Mesenchymal stem cell (in vitro differentiated cells and primary cell): ENCODE data around the gene APOBEC3A.
"Not testable (repeated sequence)": the region's sequence is repeated elsewhere in the genome, so short reads cannot be mapped to it uniquely, and the experiment has no call there.

Experiments
- DNase-seq: peaks from one replicate; pipeline ENCODE4 v3.0.0-alpha.2; 2013
- H2AFZ ChIP-seq: one replicate; pipeline ENCODE4 v1.6.1; 2013; ENCODE audit warnings: low read depth, mild to moderate bottlenecking, control low read depth, inconsistent platforms, low read length, moderate library complexity
- H2AK5ac ChIP-seq: 2 replicates; pipeline ENCODE4 v1.6.1; 2013; ENCODE audit warnings: low read length, moderate library complexity, mild to moderate bottlenecking, inconsistent platforms; ENCODE audit not compliant: severe bottlenecking
- H2BK120ac ChIP-seq: one replicate; pipeline ENCODE4 v1.6.1; 2013; ENCODE audit warnings: low read depth, mild to moderate bottlenecking, inconsistent platforms, low read length, moderate library complexity
- H2BK12ac ChIP-seq, 2 experiments: one replicate each; pipeline ENCODE4 v1.6.1; 2013; ENCODE audit warnings: inconsistent platforms in 2 of 2, low read length in 2 of 2, mild to moderate bottlenecking in 2 of 2, moderate library complexity in 2 of 2, control low read depth in 1 of 2
- H2BK15ac ChIP-seq: one replicate; pipeline ENCODE4 v1.6.1; 2013; ENCODE audit warnings: mild to moderate bottlenecking, low read depth, inconsistent platforms; ENCODE audit not compliant: poor library complexity, severe bottlenecking
- H2BK5ac ChIP-seq: 2 replicates; pipeline ENCODE4 v1.6.1; 2013; ENCODE audit warnings: low read depth, mild to moderate bottlenecking, low read length, control low read depth, inconsistent platforms; ENCODE audit not compliant: poor library complexity, severe bottlenecking
- H3K14ac ChIP-seq, 2 experiments: one replicate each; pipeline ENCODE4 v1.6.1; 2013; ENCODE audit warnings: inconsistent platforms in 2 of 2, low read length in 2 of 2, control low read depth in 1 of 2, mild to moderate bottlenecking in 1 of 2, moderate library complexity in 1 of 2
- H3K18ac ChIP-seq, 2 experiments: one replicate each; pipeline ENCODE4 v1.6.1; 2013; ENCODE audit warnings: inconsistent platforms in 2 of 2, low read length in 2 of 2, control low read depth in 1 of 2, low read depth in 1 of 2, mild to moderate bottlenecking in 1 of 2
- H3K23ac ChIP-seq, 2 experiments: one replicate each; pipeline ENCODE4 v1.6.1; 2013; ENCODE audit warnings: inconsistent platforms in 2 of 2, low read length in 2 of 2, mild to moderate bottlenecking in 2 of 2, moderate library complexity in 2 of 2, control low read depth in 1 of 2
- H3K27ac ChIP-seq: 2 replicates; pipeline ENCODE4 v1.5.1; 2013; ENCODE audit warnings: mild to moderate bottlenecking, moderate library complexity, low read length, control low read depth, inconsistent platforms; ENCODE audit not compliant: poor library complexity, severe bottlenecking
- H3K27me3 ChIP-seq, 2 experiments: 2 replicates each; pipeline versions ENCODE4 v1.6.1 to v1.7.0; 2013; ENCODE audit warnings: low read length in 2 of 2, mild to moderate bottlenecking in 2 of 2, moderate library complexity in 2 of 2, control low read depth in 1 of 2, inconsistent platforms in 1 of 2; ENCODE audit not compliant: control insufficient read depth in 1 of 2, insufficient read depth in 1 of 2
- H3K36me3 ChIP-seq, 2 experiments: 2 replicates each; pipeline versions ENCODE4 v1.6.1 to v1.7.0; 2013; ENCODE audit warnings: low read length in 2 of 2, control low read depth in 1 of 2, inconsistent platforms in 1 of 2, low read depth in 1 of 2, mild to moderate bottlenecking in 1 of 2; ENCODE audit not compliant: insufficient read depth in 2 of 2, control insufficient read depth in 1 of 2
- H3K4ac ChIP-seq, 2 experiments: one replicate each; pipeline ENCODE4 v1.6.1; 2013; ENCODE audit warnings: inconsistent platforms in 2 of 2, low read length in 2 of 2, mild to moderate bottlenecking in 2 of 2, moderate library complexity in 2 of 2, control low read depth in 1 of 2, low read depth in 1 of 2
- H3K4me1 ChIP-seq: 2 replicates; pipeline ENCODE4 v1.6.1; 2013; ENCODE audit warnings: low read depth, low read length, control low read depth; ENCODE audit not compliant: control insufficient read depth, insufficient read depth
- H3K4me2 ChIP-seq: 2 replicates; pipeline ENCODE4 v1.6.1; 2013; ENCODE audit warnings: low read length, mild to moderate bottlenecking, inconsistent platforms; ENCODE audit not compliant: poor library complexity, severe bottlenecking
- H3K4me3 ChIP-seq, 2 experiments: 2 replicates each; pipeline versions ENCODE4 v1.5.1 to v1.7.0; 2013; ENCODE audit warnings: low read length in 2 of 2, mild to moderate bottlenecking in 2 of 2, control low read depth in 1 of 2, low read depth in 1 of 2; ENCODE audit not compliant: insufficient read depth in 1 of 2
- H3K79me1 ChIP-seq: replicated peaks from 2 replicates; pipeline ENCODE4 v1.6.1; 2013; ENCODE audit warnings: mild to moderate bottlenecking, control low read depth, low read length, inconsistent platforms; ENCODE audit not compliant: poor library complexity, severe bottlenecking
- H3K9ac ChIP-seq: 2 replicates; pipeline ENCODE4 v1.7.0; 2013; ENCODE audit warnings: mild to moderate bottlenecking, low read length, moderate library complexity
- H3K9me3 ChIP-seq: 2 replicates; pipeline ENCODE4 v1.7.0; 2013; ENCODE audit warnings: mild to moderate bottlenecking, low read length; ENCODE audit not compliant: control insufficient read depth
- H4K8ac ChIP-seq: one replicate; pipeline ENCODE4 v1.6.1; 2013; ENCODE audit warnings: inconsistent platforms, mild to moderate bottlenecking, low read length, moderate library complexity
- H4K91ac ChIP-seq: one replicate; pipeline ENCODE4 v1.6.1; 2013; ENCODE audit warnings: mild to moderate bottlenecking, low read length, inconsistent platforms
- WGBS: methylation state at CpG from one replicate; pipeline ENCODE4 v1.1.7; 2013; ENCODE audit warnings: mixed read lengths; 5-methylcytosine and 5-hydroxymethylcytosine counted together

APOBEC3A gene

GRCh38 chr22:38945706-38946338 is 11.6 kb upstream of the APOBEC3A start:
- not testable (repeated sequence) for H3K27ac ChIP-seq, H2BK15ac ChIP-seq, H3K79me1 ChIP-seq, H3K36me3 ChIP-seq, H2BK5ac ChIP-seq, H3K4me3 ChIP-seq, H3K9me3 ChIP-seq, H2BK120ac ChIP-seq, H3K4ac ChIP-seq, H4K8ac ChIP-seq, DNase-seq, H2AK5ac ChIP-seq, H3K9ac ChIP-seq, H3K4me2 ChIP-seq, H3K14ac ChIP-seq, H3K4me1 ChIP-seq, H2AFZ ChIP-seq, H4K91ac ChIP-seq, H3K23ac ChIP-seq, H2BK12ac ChIP-seq, H3K18ac ChIP-seq
- peaks cover 75 to 81% of the 10 kb centered on the region in 2 experiments for H3K27me3 ChIP-seq

- Histone ChIP-seq H3K27me3 (peaks cover 75 to 83% of the 10 kb centered on the region in 2 experiments), H3K23ac (no peak overlapping the region), H2AK5ac (no peak overlapping the region), H3K14ac (no peak overlapping the region), H3K27ac (no peak overlapping the region), H3K79me1 (no peaks in the 10 kb centered on the region), H4K91ac (no peak overlapping the region), H4K8ac (no peak overlapping the region), H3K9ac (no peak overlapping the region), H3K36me3 (no peaks in the 10 kb centered on the region), H2AFZ (no peak overlapping the region), H3K4me2 (no peak overlapping the region), H3K18ac (no peak overlapping the region), H2BK120ac (no peak overlapping the region), H3K4ac (no peak overlapping the region), H2BK12ac (no peak overlapping the region), H3K9me3 (no peaks in the 10 kb centered on the region), H2BK15ac (no peak overlapping the region), H3K4me1 (peaks cover 1% of the 10 kb centered on the region), H3K4me3 (no peak overlapping the region), H2BK5ac (no peak overlapping the region)
- 70% methylated on average over 8 of the region's 8 CpGs for WGBS
- DNase-seq, result no peak
Measured at GRCh38 chr22:38946771-38947170, 10.6 kb upstream of the APOBEC3A start.

GRCh38 chr22:38947321-38948140 is 9.9 kb upstream of the APOBEC3A start:
- no peak overlapping the region for H2BK12ac ChIP-seq
- no peak overlapping the region for H3K23ac ChIP-seq
- H3K9me3 ChIP-seq, result no peaks in the 10 kb centered on the region
- H3K79me1 ChIP-seq, result no peaks in the 10 kb centered on the region
- no peak overlapping the region for H3K14ac ChIP-seq
- 85% methylated on average over 14 of the region's 14 CpGs for WGBS
- no peak overlapping the region for H2AFZ ChIP-seq
- DNase-seq, result no peak
- H3K4me1 ChIP-seq, result peaks cover 1% of the 10 kb centered on the region
- no peak overlapping the region for H2AK5ac ChIP-seq
- H3K4me3 ChIP-seq, result no peak overlapping the region
- no peak overlapping the region for H3K4ac ChIP-seq
- no peak overlapping the region for H3K4me2 ChIP-seq
- no peak overlapping the region for H2BK15ac ChIP-seq
- peaks cover 77 to 90% of the 10 kb centered on the region in 2 experiments for H3K27me3 ChIP-seq
- H2BK5ac ChIP-seq, result no peak overlapping the region
- H3K18ac ChIP-seq, result no peak overlapping the region
- H4K91ac ChIP-seq, result no peak overlapping the region
- no peak overlapping the region for H2BK120ac ChIP-seq
- H3K27ac ChIP-seq, result no peak overlapping the region
- H3K9ac ChIP-seq, result no peak overlapping the region
- H4K8ac ChIP-seq, result no peak overlapping the region
- no peaks in the 10 kb centered on the region for H3K36me3 ChIP-seq

- Histone ChIP-seq H3K27me3 (peaks cover 74 to 91% of the 10 kb centered on the region in 2 experiments), H3K27ac (no peak overlapping the region), H3K18ac (no peak overlapping the region), H2BK12ac (no peak overlapping the region), H2AK5ac (no peak overlapping the region), H3K4me2 (no peak overlapping the region), H3K9me3 (no peaks in the 10 kb centered on the region), H2BK120ac (no peak overlapping the region), H3K4ac (no peak overlapping the region), H2BK15ac (no peak overlapping the region), H3K36me3 (no peaks in the 10 kb centered on the region), H3K79me1 (no peaks in the 10 kb centered on the region), H3K4me3 (no peak overlapping the region), H3K4me1 (peaks cover 1% of the 10 kb centered on the region), H4K8ac (no peak overlapping the region), H4K91ac (no peak overlapping the region), H2BK5ac (no peak overlapping the region), H2AFZ (no peak overlapping the region), H3K14ac (no peak overlapping the region), H3K23ac (no peak overlapping the region), H3K9ac (no peak overlapping the region)
- DNase-seq, result no peak
- 94% methylated on average over 7 of the region's 7 CpGs for WGBS
Measured at GRCh38 chr22:38948181-38948940, 9.0 kb upstream of the APOBEC3A start.
